Measurements from ENCODE around the gene RSBN1L.
"Not testable (repeated sequence)": the region's sequence is repeated elsewhere in the genome, so short reads cannot be mapped to it uniquely, and the experiment has no call there.

RSBN1L gene

DNA sequence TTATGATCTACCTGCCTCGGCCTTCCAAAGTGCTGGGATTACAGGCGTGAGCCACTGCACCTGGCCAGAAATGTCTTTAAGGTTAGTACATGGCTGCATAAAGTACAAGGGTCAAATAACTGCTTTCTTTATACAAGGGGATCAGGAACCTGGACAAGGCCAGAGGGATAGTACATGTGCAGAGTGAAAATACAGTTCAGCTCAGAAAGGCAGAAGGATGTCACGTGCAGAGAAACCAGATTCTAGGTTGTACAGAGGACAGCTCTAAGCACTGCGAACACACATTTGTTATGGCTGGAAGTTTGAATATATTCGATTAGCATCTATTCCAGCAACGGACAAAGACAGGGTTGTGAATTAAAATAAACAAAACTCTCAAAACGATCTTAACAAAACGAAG is 6.0 kb upstream of the RSBN1L start:
- no peak for DNase-seq

DNA sequence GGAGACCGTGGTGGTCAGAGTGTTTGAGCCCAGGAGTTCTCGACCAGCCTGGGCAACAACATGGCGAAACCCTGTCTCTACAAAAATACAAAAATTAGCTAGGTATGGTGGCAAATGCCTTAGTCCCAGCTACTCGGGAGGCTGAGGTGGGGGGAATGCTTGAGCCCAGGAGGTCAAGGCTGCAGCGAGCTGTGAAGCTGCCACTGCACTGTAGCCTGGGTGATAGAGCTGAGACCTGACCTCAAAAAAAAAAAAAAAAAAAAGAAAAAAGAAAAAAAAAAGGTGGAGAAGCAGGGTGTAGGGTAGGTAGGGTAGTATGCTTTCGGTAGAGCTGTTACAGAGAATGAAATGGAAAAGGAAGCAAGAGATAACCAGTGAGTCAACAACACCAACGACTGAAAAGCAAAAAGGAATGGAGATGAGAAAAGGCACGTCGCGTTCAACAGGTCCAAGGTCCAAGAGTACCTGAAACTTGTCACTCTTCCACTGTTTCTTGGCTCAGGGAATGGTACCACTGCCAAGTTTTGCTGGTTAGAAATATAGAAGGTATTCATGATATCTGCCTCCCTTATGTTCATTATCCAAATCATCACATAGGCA is 4.3 kb upstream of the RSBN1L start:
- DNase-seq: no peak

DNA sequence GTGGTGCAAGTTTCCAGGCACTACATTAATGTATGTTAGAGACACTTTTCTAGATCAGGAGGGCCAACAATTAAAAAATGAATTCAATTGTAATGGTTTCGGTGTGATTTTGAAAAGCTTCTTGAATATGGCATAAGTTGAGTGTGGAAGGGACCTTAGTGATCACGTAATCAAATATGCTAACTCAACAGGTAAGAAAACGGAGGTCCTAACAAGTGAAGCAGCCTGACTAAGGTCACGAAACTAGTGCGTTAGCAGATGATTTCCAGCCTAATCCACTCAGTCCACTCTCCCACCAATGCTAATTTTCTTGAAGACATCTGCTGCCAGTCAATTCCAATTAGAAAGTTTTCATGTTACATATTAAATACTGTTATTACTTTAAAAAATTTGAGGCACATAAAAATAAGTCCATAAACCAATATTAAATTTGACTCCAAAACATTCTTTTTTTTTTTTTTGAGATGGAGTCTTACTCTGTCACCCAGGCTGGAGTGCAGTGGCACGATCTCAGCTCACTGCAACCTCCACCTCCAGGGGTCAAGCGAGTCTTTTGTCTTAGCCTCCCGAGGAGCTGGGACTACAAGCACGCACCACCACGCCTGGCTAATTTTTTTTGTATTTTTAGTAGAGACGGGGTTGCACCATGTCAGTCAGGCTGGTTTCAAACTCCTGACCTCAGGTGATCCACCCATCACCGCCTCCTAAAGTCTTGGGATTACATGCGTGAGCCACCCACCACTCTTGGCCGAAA is 2.3 kb upstream of the RSBN1L start:
- DNase-seq: no peak

DNA sequence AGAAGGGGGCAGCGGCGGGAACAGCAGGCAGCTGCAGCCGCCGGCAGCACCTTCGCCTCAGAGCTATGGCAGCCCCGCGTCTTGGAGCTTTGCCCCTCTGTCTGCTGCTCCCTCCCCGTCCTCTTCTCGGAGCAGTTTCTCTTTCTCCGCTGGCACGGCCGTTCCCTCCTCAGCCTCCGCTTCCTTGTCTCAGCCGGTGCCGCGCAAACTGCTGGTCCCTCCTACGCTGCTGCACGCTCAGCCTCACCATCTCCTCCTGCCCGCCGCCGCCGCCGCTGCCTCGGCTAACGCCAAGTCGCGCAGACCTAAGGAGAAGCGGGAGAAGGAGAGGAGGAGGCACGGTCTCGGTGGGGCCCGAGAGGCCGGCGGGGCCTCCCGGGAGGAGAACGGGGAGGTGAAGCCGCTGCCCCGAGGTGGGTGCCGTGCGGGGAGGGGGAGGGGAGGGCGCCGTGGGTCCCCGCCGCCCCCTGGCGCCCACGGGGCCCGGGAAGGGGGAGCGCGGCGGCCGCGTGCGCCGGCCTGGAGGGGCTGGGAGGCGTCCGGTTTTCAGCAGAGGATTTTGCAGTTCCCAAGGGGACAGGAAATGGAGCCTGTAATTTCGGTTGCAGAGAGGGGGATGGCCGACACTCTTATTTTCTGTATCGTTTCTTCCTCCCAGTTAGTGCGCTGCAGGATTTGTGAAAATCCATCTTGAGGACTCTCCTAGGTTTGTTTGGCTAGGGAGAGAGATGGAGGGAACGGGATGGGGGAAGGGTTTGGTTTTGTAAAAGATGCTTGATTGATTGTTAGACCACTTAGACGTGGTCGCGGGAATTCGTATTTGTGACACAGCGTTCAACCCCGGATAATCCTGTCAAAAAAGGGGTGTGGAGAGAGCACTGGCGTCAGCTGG is 630 bp downstream of the RSBN1L start:
- peak; percentile 92 for DNase-seq

GRCh38 chr7:77697535-77697831 is 1.2 kb downstream of the RSBN1L start:
- no peak for DNase-seq

DNA sequence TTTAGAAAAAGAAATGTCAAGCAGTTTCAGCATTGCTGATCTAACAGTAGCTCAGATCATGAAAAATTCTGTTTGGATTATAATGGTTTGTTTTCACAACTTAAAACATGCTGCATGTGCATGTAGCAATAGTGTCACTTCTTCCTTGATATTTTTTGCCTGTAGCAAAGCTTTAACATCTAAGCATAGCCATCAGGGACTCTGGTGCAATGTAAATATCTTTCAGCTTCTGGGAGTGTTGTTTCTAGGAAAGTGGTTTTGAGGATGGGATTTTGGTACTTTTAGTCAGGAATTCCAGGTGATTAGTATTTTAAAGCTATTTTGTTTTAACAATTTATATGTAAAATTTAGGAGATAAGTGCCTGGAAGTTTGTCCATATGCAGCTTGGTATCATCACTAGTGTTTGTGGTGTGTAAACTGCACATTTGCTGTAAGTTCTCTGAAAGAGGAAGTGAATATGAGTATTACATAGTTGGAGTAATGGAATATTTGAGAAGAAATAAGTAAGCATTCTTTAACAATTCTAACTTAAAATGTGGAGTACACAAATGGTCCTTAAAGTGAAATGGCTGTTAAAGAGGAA is 1.9 kb downstream of the RSBN1L start:
- peak; percentile 38 for DNase-seq

- peak; percentile 75 for DNase-seq
Observed at GRCh38 chr7:77699056-77699455, 2.8 kb downstream of the RSBN1L start.

- DNase-seq: no peak
Observed at GRCh38 chr7:77702513-77702912, 6.3 kb downstream of the RSBN1L start.

DNA sequence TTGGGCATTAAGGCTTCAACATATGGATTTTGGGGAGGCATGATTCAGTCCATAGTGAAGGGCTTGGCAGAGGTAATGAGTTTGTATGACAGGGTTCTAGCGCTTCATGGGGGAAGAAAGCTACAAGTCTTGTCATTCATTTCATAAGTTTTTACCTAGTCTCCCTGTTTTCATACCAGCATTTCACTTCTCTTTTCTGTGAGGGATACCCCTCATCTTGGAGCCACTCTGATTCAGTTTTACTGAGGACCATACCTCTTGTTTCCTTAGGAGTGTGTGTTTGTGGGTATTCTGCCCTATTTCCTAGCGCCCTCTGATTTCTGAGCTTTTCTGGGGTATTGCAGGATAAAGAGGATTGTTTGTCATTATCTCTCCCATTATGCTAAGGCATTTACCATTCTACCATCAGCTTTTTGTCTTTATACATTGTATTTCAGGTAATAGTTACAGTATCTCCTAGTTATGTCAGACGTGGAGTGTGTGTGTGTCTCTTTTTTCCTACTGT is 6.8 kb downstream of the RSBN1L start:
- no peak for DNase-seq

DNA sequence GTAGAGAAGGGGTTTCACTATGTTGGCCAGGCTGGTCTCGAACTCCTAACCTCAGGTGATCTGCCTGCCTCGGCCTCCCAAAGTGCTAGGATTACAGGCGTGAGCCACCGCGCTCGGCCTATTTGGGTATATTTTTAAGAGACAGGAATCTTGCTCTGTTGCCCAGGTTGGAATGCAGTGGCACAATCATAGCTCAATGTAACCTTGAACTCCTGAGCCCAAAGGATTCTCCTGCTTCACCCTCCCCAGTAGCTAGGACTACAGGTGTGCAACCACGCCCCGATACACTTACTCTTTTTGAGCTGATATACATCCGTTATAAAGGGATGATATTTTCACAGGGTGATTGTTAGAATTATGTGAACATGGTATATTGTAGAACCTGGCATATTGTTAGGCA is 7.4 kb downstream of the RSBN1L start:
- DNase-seq: not testable (repeated sequence)

GRCh38 chr7:77707504-77707992 is 11.3 kb downstream of the RSBN1L start:
- no peak for DNase-seq

- no peak for DNase-seq
Observed at GRCh38 chr7:77710067-77710466, 13.8 kb downstream of the RSBN1L start.

- DNase-seq: no peak
Observed at GRCh38 chr7:77710861-77711260, 14.6 kb downstream of the RSBN1L start.

DNA sequence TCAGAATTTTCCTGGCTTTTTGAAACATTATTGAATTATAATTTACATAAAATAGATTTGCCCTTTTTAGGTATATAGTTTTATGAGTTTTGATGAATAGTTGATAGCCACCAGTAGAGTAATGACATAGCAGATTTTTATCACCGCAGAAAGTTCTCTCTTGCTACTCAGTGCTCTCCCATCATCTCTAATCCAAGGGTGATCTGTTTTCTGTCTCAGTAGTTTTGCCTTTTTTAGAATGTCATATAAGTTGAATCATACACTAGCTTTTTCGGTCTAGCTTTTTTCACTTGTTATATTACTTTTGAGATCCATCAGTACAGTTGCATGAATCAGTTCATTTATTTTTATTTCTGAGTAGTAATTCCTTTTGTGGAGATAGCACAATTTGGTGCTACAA is 17.9 kb downstream of the RSBN1L start:
- DNase-seq: no peak

DNA sequence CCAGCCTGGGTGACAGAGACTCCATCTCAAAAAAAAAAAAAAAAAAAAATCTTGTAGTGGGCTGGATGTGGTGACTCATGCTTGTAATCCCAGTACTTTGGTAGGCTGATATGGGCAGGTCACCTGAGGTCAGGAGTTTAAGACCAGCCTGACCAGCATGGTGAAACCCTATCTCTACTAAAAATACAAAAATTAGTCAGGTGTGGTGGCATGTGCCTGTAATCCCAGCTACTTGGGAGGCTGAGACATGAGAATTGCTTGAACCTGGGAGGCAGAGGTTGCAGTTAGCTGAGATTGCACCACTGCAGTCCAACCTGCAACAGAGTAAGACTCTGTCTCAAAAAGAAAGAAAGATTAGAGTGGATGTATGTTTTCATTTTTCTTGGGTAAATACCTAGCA is 18.7 kb downstream of the RSBN1L start:
- not testable (repeated sequence) for DNase-seq

DNA sequence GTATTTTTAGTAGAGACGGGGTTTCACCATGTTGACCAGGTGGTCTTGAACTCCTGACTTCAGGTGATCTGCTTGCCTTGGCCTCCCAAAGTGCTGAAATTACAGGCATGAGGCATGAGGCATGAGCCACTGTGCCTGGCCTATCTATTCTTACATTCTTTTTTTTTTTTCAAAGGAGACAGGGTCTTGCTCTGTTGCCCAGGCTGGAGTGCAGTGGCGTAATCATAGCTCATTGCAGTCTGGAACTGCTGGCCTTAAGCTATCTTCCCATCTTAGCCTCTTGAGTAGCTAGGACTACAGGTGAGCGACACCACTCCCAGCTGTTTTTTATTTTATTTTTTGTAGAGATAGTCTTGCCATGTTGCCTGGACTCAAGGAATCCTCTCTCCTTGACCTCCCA is 20.5 kb downstream of the RSBN1L start:
- DNase-seq: no peak

- not testable (repeated sequence) for DNase-seq
Observed at GRCh38 chr7:77717566-77717965, 21.3 kb downstream of the RSBN1L start.

DNA sequence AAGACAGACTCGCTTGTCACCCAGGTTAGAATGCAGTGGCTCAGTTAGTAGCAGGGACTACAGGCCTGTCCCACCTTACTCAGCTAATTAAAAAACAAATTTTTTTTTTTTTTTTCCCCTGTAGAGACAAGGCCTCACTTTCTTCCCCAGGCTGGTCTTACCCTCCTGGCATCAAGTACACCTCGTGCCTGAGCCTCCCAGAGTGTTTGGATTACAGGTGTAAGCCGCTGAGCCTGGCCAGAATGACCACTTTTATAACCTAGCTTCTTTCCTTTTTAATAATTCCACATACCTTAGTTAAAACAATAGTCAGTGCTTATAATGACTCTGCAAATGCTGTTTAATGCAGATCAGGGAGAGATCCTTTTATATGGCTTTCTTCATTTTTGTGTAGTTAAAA is 31.3 kb downstream of the RSBN1L start:
- peak; percentile 75 for DNase-seq

- DNase-seq: peak; percentile 97
Observed at GRCh38 chr7:77727936-77728701, 31.9 kb downstream of the RSBN1L start.

DNA sequence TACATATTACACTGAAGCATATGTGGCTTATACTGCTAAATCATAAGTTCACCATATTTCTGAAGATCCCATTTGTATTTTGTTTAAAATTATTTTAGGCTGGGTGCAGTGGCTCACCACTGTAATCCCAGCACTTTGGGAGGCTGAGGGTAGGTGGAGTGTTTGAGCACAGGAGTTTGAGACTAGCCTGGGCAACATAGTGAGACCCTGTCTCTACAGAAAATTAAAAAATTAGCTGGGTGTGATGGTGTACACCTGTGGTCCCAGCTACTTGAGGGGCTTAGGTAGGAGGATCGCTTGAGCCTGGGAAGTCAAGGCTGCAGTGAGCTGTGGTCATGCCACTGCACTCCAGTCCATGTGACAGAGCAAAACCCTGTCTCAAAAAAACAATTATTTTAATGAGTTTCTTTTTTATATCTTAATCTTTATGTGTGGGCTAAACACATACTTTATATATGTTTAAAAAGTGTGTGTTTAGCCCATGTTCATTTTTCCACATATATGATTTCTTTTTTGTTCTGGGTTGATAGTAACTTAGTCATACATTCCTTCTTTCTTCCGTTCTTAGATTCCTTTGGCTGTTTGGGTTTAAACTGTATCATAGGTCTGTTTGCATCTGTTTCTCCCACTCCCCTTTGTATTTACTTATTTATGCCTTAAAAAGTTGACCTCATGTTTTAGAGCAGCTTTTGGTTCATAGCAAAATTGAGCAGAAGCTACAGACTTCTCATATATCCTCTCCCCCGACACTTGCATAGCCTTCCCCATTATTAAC is 33.5 kb downstream of the RSBN1L start:
- DNase-seq: no peak

- DNase-seq: no peak
Observed at GRCh38 chr7:77731716-77732115, 35.5 kb downstream of the RSBN1L start.

All from NCI-H69 (cell line).